ENCODE measurements around the gene SNX4. TPM values are rescaled to one million over a fixed set of nuclear protein-coding genes. Genes with fewer than 3 reads are reported as not detected.

Gene SNX4
- total and polyA plus RNA-seq, 9 donors = 16.7 to 36.1 (median 31.8) TPM

- no peak overlapping the region for H3K27ac ChIP-seq
- no peaks in the 10 kb centered on the region for H3K4me1 ChIP-seq (ENCODE audit: insufficient read depth)
- intact Hi-C loops (cut with DNase I) = no loop called here
- H3K4me3 ChIP-seq = no peak overlapping the region
- 42 to 53% (median 52%) methylated on average over 2 of the region's 2 CpGs for WGBS, 3 donors
- no peaks in the 10 kb centered on the region for H3K9me3 ChIP-seq
- H3K27me3 ChIP-seq = no peaks in the 10 kb centered on the region
- DNase-seq = no peak
- H3K36me3 ChIP-seq = no peaks in the 10 kb centered on the region
- TF ChIP-seq CTCF (IDR thresholded peaks at IDR 0.05) = no peak
- no peak for TF ChIP-seq EP300 (IDR thresholded peaks at IDR 0.05)
- TF ChIP-seq POLR2A (IDR thresholded peaks at IDR 0.05) = no peak
These were observed 117.4 kb downstream of the SNX4 start for GRCh38 chr3:125402639-125403038.

GRCh38 chr3:125401402-125401801, 118.6 kb downstream of the SNX4 start:
- H3K9me3 ChIP-seq = no peaks in the 10 kb centered on the region
- TF ChIP-seq CTCF (IDR thresholded peaks at IDR 0.05) = no peak
- TF ChIP-seq POLR2A (IDR thresholded peaks at IDR 0.05) = no peak
- no peak for TF ChIP-seq EP300 (IDR thresholded peaks at IDR 0.05)

GRCh38 chr3:125398952-125399351, 121.0 kb downstream of the SNX4 start:
- TF ChIP-seq EP300 (IDR thresholded peaks at IDR 0.05) (no peak), POLR2A (IDR thresholded peaks at IDR 0.05) (no peak), CTCF (IDR thresholded peaks at IDR 0.05) (no peak)
- H3K4me1 ChIP-seq (ENCODE audit: insufficient read depth) = no peaks in the 10 kb centered on the region
- H3K27ac ChIP-seq = no peak overlapping the region
- WGBS, 3 donors = 12 to 35% (median 17%) methylated on average over 1 of the region's 1 CpG
- H3K4me3 ChIP-seq = no peak overlapping the region
- intact Hi-C loops (cut with DNase I) = no loop called here
- no peaks in the 10 kb centered on the region for H3K27me3 ChIP-seq
- H3K9me3 ChIP-seq = no peaks in the 10 kb centered on the region
- no peaks in the 10 kb centered on the region for H3K36me3 ChIP-seq
- DNase-seq = no peak

More at GRCh38 chr3:125401402-125401801, 118.6 kb downstream of the SNX4 start:
- no peaks in the 10 kb centered on the region for H3K36me3 ChIP-seq
- DNase-seq = no peak
- 53 to 76% (median 68%) methylated on average over 1 of the region's 1 CpG for WGBS, 3 donors
- H3K27me3 ChIP-seq = no peaks in the 10 kb centered on the region
- H3K27ac ChIP-seq = no peak overlapping the region
- no peak overlapping the region for H3K4me3 ChIP-seq
- H3K4me1 ChIP-seq (ENCODE audit: insufficient read depth) = no peaks in the 10 kb centered on the region
- intact Hi-C loops (cut with DNase I) = no loop called here

Small RNA genes lying within 50 kb of the gene (small RNA-seq; reads per million reads assigned to genes)
- not detected for gene RF00019

Other genes starting within 250 kb of the SNX4 start
- 10 to 100 TPM; 22.2 to 98.8 (median 67.4) TPM for gene ZNF148, start 144.9 kb downstream of the SNX4 start, total RNA-seq
- 10 to 100 TPM in 1 of 2 donors, 1 to 10 TPM in 1; 9.1 to 19.1 TPM for gene ZNF148, start 144.9 kb downstream of the SNX4 start, polyA plus RNA-seq
- 10 to 100 TPM in 2 of 7 donors, 1 to 10 TPM in 5; 4.8 to 12.8 (median 9.3) TPM for gene OSBPL11, start 75.3 kb upstream of the SNX4 start, total RNA-seq
- gene OSBPL11, start 75.3 kb upstream of the SNX4 start, polyA plus RNA-seq = 10 to 100 TPM in 1 of 2 donors, 1 to 10 TPM in 1; 5.7 to 10.8 TPM